Activated CD4-positive, alpha-beta T cell treated with anti-CD3 and anti-CD28 coated beads for 36 hours (primary cell): ENCODE data around the gene IFNGR1. TPM values are rescaled to one million over a fixed set of nuclear protein-coding genes. Genes with fewer than 3 reads are reported as not detected.
A peak's percentile ranks its signal among the peaks of the same experiment; 100 is the strongest.
"Not testable (repeated sequence)": the region's sequence is repeated elsewhere in the genome, so short reads cannot be mapped to it uniquely, and the experiment has no call there.

Experiments used
- ATAC-seq: fragments of 200-7000 bp; cut with Tn5 transposase; one replicate; pipeline ENCODE4 v1.10.0; 2021; ENCODE audit warnings: mild to moderate bottlenecking, moderate library complexity
- CTCF ChIA-PET: fragments of 350-600 bp; sonication (Branson Sonifier 250); formaldehyde crosslinking; loops from one replicate; lab custom pipeline; 2021; ENCODE audit warnings: antibody characterized with exemption; lab: Charles Lee
- POLR2A ChIA-PET: fragments of 350-600 bp; sonication (Branson Sonifier 250); formaldehyde crosslinking; loops from one replicate; lab custom pipeline; 2021; ENCODE audit warnings: antibody characterized with exemption, inconsistent platforms; lab: Charles Lee
- DNase-seq: peaks from one replicate; pipeline ENCODE4 v3.0.0-alpha.2; 2020
- H3K27ac Mint-ChIP-seq: one replicate; pipeline ENCODE4 v1.8.0; 2021; ENCODE audit warnings: mixed read lengths
- H3K27me3 Mint-ChIP-seq: one replicate; pipeline ENCODE4 v1.8.0; 2021; ENCODE audit warnings: mixed read lengths
- H3K36me3 Mint-ChIP-seq: one replicate; pipeline ENCODE4 v1.8.0; 2021; ENCODE audit warnings: low read depth, mixed read lengths
- H3K4me1 Mint-ChIP-seq: one replicate; pipeline ENCODE4 v1.8.0; 2021; ENCODE audit warnings: mixed read lengths
- H3K4me3 Mint-ChIP-seq: one replicate; pipeline ENCODE4 v1.8.0; 2021; ENCODE audit warnings: mild to moderate bottlenecking, moderate library complexity, mixed read lengths
- H3K9me3 Mint-ChIP-seq: one replicate; pipeline ENCODE4 v1.8.0; 2021; ENCODE audit warnings: low read depth, mixed read lengths
- intact Hi-C, 2 experiments: fragments of 100-400 bp; cut with DNase I in 1 of 2; cut with micrococcal nuclease in 1 of 2; formaldehyde crosslinking; loops; one replicate each; pipeline versions ENCODE4 v1.14.2 to v1.15.1; 2022 to 2024; cut with DNase I, micrococcal nuclease
- total RNA-seq, 2 experiments: library from RNA; stranded (reverse); gene quantifications; one replicate each; pipeline ENCODE4 v1.2.3, GENCODE V29; 2021

IFNGR1 gene
- total RNA-seq, 2 experiments from 2014 or later, result 19.3 to 20.8 TPM

GRCh38 chr6:137223370-137224131 lies 4.4 kb upstream of the IFNGR1 start:
- peaks cover 1% of the 10 kb centered on the region for H3K36me3 Mint-ChIP-seq
- CTCF ChIA-PET, result interaction anchor here (0.6 to 1.3 kb wide), 4 partner anchors 8 to 753 kb away, joined by 3 to 4 read pairs (median 3); no protein-coding TSS in a partner anchor
- H3K4me3 Mint-ChIP-seq, result no peak overlapping the region
- POLR2A ChIA-PET, result interaction anchor here (0.6 kb wide), 1 partner anchor 660 kb away, joined by 6 read pairs; no protein-coding TSS in a partner anchor
- H3K9me3 Mint-ChIP-seq, result no peaks in the 10 kb centered on the region
- intact Hi-C loops, result no loop called here
- DNase-seq, result peak; percentile 16
- H3K4me1 Mint-ChIP-seq, result peaks cover 47% of the 10 kb centered on the region
- peak overlapping the region; percentile 34 for H3K27ac Mint-ChIP-seq
- no peaks in the 10 kb centered on the region for H3K27me3 Mint-ChIP-seq
- no peak for ATAC-seq

- Mint-ChIP-seq H3K27me3 (no peaks in the 10 kb centered on the region), H3K4me3 (no peak overlapping the region), H3K36me3 (peaks cover 3% of the 10 kb centered on the region), H3K27ac (no peak overlapping the region), H3K4me1 (peaks cover 43% of the 10 kb centered on the region), H3K9me3 (no peaks in the 10 kb centered on the region)
- ChIA-PET POLR2A (interaction anchor here (0.6 kb wide), 1 partner anchor 81 kb away, joined by 3 read pairs; no protein-coding TSS in a partner anchor), CTCF (interaction anchor here (0.6 to 2.1 kb wide), 5 partner anchors 9 to 477 kb away, joined by 3 to 4 read pairs (median 3); no protein-coding TSS in a partner anchor)
- DNase-seq (no peak), ATAC-seq (no peak)
- intact Hi-C loops, result no loop called here
Observed at GRCh38 chr6:137222381-137222780, 3.2 kb upstream of the IFNGR1 start.

- Mint-ChIP-seq H3K9me3 (no peaks in the 10 kb centered on the region), H3K4me1 (peaks cover 49% of the 10 kb centered on the region), H3K36me3 (peaks cover 3% of the 10 kb centered on the region), H3K27ac (peak overlapping the region; percentile 89), H3K27me3 (no peaks in the 10 kb centered on the region), H3K4me3 (peak overlapping the region; percentile 90)
- intact Hi-C loops, result loop anchor here (1.0 to 5.0 kb wide), 5 partner anchors 15 to 931 kb away; partner anchors contain the start of genes BCLAF1 (in 1 of the 2) and PEX7 (in 1 of the 2)
- DNase-seq (no peak), ATAC-seq (no peak)
- POLR2A ChIA-PET, result interaction anchor here (0.5 kb wide), 1 partner anchor 199 kb away, joined by 4 read pairs; no protein-coding TSS in a partner anchor
- CTCF ChIA-PET, result interaction anchor here (0.9 kb wide), 1 partner anchor 13 kb away, joined by 3 read pairs; no protein-coding TSS in a partner anchor
Observed at GRCh38 chr6:137219664-137220252, 573 bp upstream of the IFNGR1 start.

- ChIA-PET POLR2A (interaction anchor here (0.7 kb wide), 2 partner anchors 490 to 677 kb away, joined by 3 to 4 read pairs; no protein-coding TSS in a partner anchor), CTCF (interaction anchor here (0.6 to 1.0 kb wide), 4 partner anchors 15 to 415 kb away, joined by 3 to 5 read pairs (median 4); no protein-coding TSS in a partner anchor)
- intact Hi-C loops, result loop anchor here (2.0 to 5.0 kb wide), 3 partner anchors 16 to 930 kb away; partner anchors contain the start of gene BCLAF1 (in 1 of the 2)
- H3K4me3 Mint-ChIP-seq, result peak overlapping the region; percentile 90
- DNase-seq (peak; percentile 62), ATAC-seq (peak; percentile 78)
- peaks cover 3% of the 10 kb centered on the region for H3K36me3 Mint-ChIP-seq
- H3K4me1 Mint-ChIP-seq, result peaks cover 49% of the 10 kb centered on the region
- H3K27me3 Mint-ChIP-seq, result no peaks in the 10 kb centered on the region
- H3K9me3 Mint-ChIP-seq, result no peaks in the 10 kb centered on the region
- peak overlapping the region; percentile 97 for H3K27ac Mint-ChIP-seq
Observed at GRCh38 chr6:137218473-137218916, 690 bp downstream of the IFNGR1 start.

GRCh38 chr6:137217801-137218472 lies 1.2 kb downstream of the IFNGR1 start:
- CTCF ChIA-PET, result interaction anchor here (0.6 to 1.0 kb wide), 5 partner anchors 16 to 416 kb away, joined by 3 to 5 read pairs (median 3); no protein-coding TSS in a partner anchor
- Mint-ChIP-seq H3K27me3 (no peaks in the 10 kb centered on the region), H3K4me3 (peak overlapping the region; percentile 90), H3K4me1 (peaks cover 51% of the 10 kb centered on the region), H3K36me3 (peaks cover 6% of the 10 kb centered on the region), H3K27ac (peak overlapping the region; percentile 97), H3K9me3 (no peaks in the 10 kb centered on the region)
- intact Hi-C loops, result loop anchor here (2.0 to 5.0 kb wide), 3 partner anchors 17 to 929 kb away; partner anchors contain the start of gene BCLAF1 (in 1 of the 2)
- POLR2A ChIA-PET, result interaction anchor here (0.6 to 0.7 kb wide), 3 partner anchors 64 to 677 kb away, joined by 3 to 4 read pairs (median 4); no protein-coding TSS in a partner anchor
- DNase-seq (no peak), ATAC-seq (no peak)

GRCh38 chr6:137216875-137217553 lies 2.2 kb downstream of the IFNGR1 start:
- Mint-ChIP-seq H3K9me3 (no peaks in the 10 kb centered on the region), H3K4me1 (peaks cover 46% of the 10 kb centered on the region), H3K36me3 (peaks cover 7% of the 10 kb centered on the region), H3K4me3 (no peak overlapping the region), H3K27me3 (no peaks in the 10 kb centered on the region), H3K27ac (no peak overlapping the region)
- DNase-seq (no peak), ATAC-seq (no peak)
- ChIA-PET POLR2A (interaction anchor here (0.6 kb wide), 1 partner anchor 64 kb away, joined by 4 read pairs; no protein-coding TSS in a partner anchor), CTCF (interaction anchor here (0.5 to 0.9 kb wide), 2 partner anchors 123 to 321 kb away, joined by 3 read pairs; no protein-coding TSS in a partner anchor)
- intact Hi-C loops, result loop anchor here in 1 of 2 experiments (5.0 kb wide), 1 partner anchor 465 kb away; no protein-coding TSS in a partner anchor

GRCh38 chr6:137216106-137216505 lies 3.1 kb downstream of the IFNGR1 start:
- DNase-seq, result no peak
- Mint-ChIP-seq H3K9me3 (no peaks in the 10 kb centered on the region), H3K4me1 (peaks cover 46% of the 10 kb centered on the region), H3K4me3 (no peak overlapping the region), H3K27ac (no peak overlapping the region), H3K36me3 (peaks cover 11% of the 10 kb centered on the region), H3K27me3 (no peaks in the 10 kb centered on the region)
- intact Hi-C loops, result loop anchor here in 1 of 2 experiments (5.0 kb wide), 1 partner anchor 464 kb away; no protein-coding TSS in a partner anchor
- POLR2A ChIA-PET, result interaction anchor here (0.6 kb wide), 1 partner anchor 16 kb away, joined by 4 read pairs; no protein-coding TSS in a partner anchor
- CTCF ChIA-PET, result no interaction called here
- ATAC-seq, result no peak

GRCh38 chr6:137215630-137216029 lies 3.6 kb downstream of the IFNGR1 start:
- peaks cover 11% of the 10 kb centered on the region for H3K36me3 Mint-ChIP-seq
- H3K4me1 Mint-ChIP-seq, result peaks cover 46% of the 10 kb centered on the region
- H3K27me3 Mint-ChIP-seq, ATAC-seq, DNase-seq, CTCF ChIA-PET, H3K4me3 Mint-ChIP-seq, H3K27ac Mint-ChIP-seq, H3K9me3 Mint-ChIP-seq: not testable (repeated sequence)
- intact Hi-C loops, result loop anchor here in 1 of 2 experiments (5.0 kb wide), 1 partner anchor 463 kb away; no protein-coding TSS in a partner anchor
- POLR2A ChIA-PET, result interaction anchor here (0.6 kb wide), 1 partner anchor 16 kb away, joined by 4 read pairs; no protein-coding TSS in a partner anchor

GRCh38 chr6:137214931-137215330 lies 4.3 kb downstream of the IFNGR1 start:
- Mint-ChIP-seq H3K4me1 (peaks cover 41% of the 10 kb centered on the region), H3K36me3 (peaks cover 12% of the 10 kb centered on the region), H3K27me3 (no peaks in the 10 kb centered on the region), H3K9me3 (no peaks in the 10 kb centered on the region), H3K4me3 (no peak overlapping the region), H3K27ac (no peak overlapping the region)
- intact Hi-C loops, result loop anchor here in 1 of 2 experiments (5.0 kb wide), 1 partner anchor 463 kb away; no protein-coding TSS in a partner anchor
- DNase-seq, result no peak
- no peak for ATAC-seq
- CTCF ChIA-PET, result no interaction called here
- POLR2A ChIA-PET, result no interaction called here

GRCh38 chr6:137213813-137214212 lies 5.4 kb downstream of the IFNGR1 start:
- peaks cover 22% of the 10 kb centered on the region for H3K36me3 Mint-ChIP-seq
- H3K4me3 Mint-ChIP-seq, result no peak overlapping the region
- H3K4me1 Mint-ChIP-seq, result peaks cover 36% of the 10 kb centered on the region
- H3K27me3 Mint-ChIP-seq, result no peaks in the 10 kb centered on the region
- H3K27ac Mint-ChIP-seq, result no peak overlapping the region
- DNase-seq (no peak), ATAC-seq (no peak)
- ChIA-PET CTCF (interaction anchor here (0.6 kb wide), 2 partner anchors 209 to 389 kb away, joined by 3 to 4 read pairs; no protein-coding TSS in a partner anchor), POLR2A (no interaction called here)
- intact Hi-C loops, result no loop called here
- peaks cover 5% of the 10 kb centered on the region for H3K9me3 Mint-ChIP-seq
